HCEC 1CT (cell line): ENCODE data around the gene TMEM186.
"Not testable (repeated sequence)": the region's sequence is repeated elsewhere in the genome, so short reads cannot be mapped to it uniquely, and the experiment has no call there.

Experiments
- DNase-seq: peaks from one replicate; pipeline ENCODE4 v3.0.0-alpha.2; 2017

TMEM186 gene

GRCh38 chr16:8797364-8798173 lies at the start of gene TMEM186, which contains the start of gene PMM2:
Gene TMEM186, minus strand, starts transcription at chr16:8797639. Its CDS starts 25 bp downstream, at chr16:8797614.
Gene PMM2, plus strand, starts transcription at chr16:8797839. Its CDS starts 44 bp downstream, at chr16:8797883.
- peak; percentile 97 for DNase-seq

- no peak for DNase-seq
Observed at GRCh38 chr16:8847145-8847544, 49.7 kb upstream of the TMEM186 start.

- no peak for DNase-seq
Observed at GRCh38 chr16:8846401-8846932, 49.0 kb upstream of the TMEM186 start.

GRCh38 chr16:8845699-8846298 lies 48.4 kb upstream of the TMEM186 start:
- DNase-seq = no peak

GRCh38 chr16:8843296-8843695 lies 45.9 kb upstream of the TMEM186 start:
- not testable (repeated sequence) for DNase-seq

GRCh38 chr16:8842016-8842415 lies 44.6 kb upstream of the TMEM186 start:
- not testable (repeated sequence) for DNase-seq

- DNase-seq = not testable (repeated sequence)
Observed at GRCh38 chr16:8837594-8837993, 40.2 kb upstream of the TMEM186 start.

- not testable (repeated sequence) for DNase-seq
Observed at GRCh38 chr16:8836797-8837196, 39.4 kb upstream of the TMEM186 start.

- DNase-seq = no peak
Observed at GRCh38 chr16:8832717-8833105, 35.3 kb upstream of the TMEM186 start.

- DNase-seq = no peak
Observed at GRCh38 chr16:8831871-8832716, 34.7 kb upstream of the TMEM186 start.

GRCh38 chr16:8831450-8831849 lies 34.0 kb upstream of the TMEM186 start:
- DNase-seq = no peak

GRCh38 chr16:8828541-8829165 lies 31.2 kb upstream of the TMEM186 start:
- DNase-seq = no peak

- no peak for DNase-seq
Observed at GRCh38 chr16:8826278-8826879, 28.9 kb upstream of the TMEM186 start.

- no peak for DNase-seq
Observed at GRCh38 chr16:8822403-8822802, 25.0 kb upstream of the TMEM186 start.

- DNase-seq = no peak
Observed at GRCh38 chr16:8819411-8820034, 22.1 kb upstream of the TMEM186 start.

GRCh38 chr16:8818504-8819270 lies 21.2 kb upstream of the TMEM186 start:
- no peak for DNase-seq

- no peak for DNase-seq
Observed at GRCh38 chr16:8816967-8817655, 19.7 kb upstream of the TMEM186 start.

- no peak for DNase-seq
Observed at GRCh38 chr16:8814095-8814806, 16.8 kb upstream of the TMEM186 start.

GRCh38 chr16:8812162-8812843 lies 14.9 kb upstream of the TMEM186 start:
- no peak for DNase-seq
